Endothelial cell (in vitro differentiated cells): ENCODE data around the gene ARHGAP29. TPM values are rescaled to one million over a fixed set of nuclear protein-coding genes. Genes with fewer than 3 reads are reported as not detected.

Experiments
- DNase-seq: peaks from one replicate; pipeline ENCODE4 v3.0.0; 2021; ENCODE audit warnings: low spot score
- H3K27ac Mint-ChIP-seq: one replicate; pipeline ENCODE4 v1.8.0; 2021; ENCODE audit warnings: mixed read lengths, inconsistent platforms; ENCODE audit not compliant: unreplicated experiment
- H3K27me3 Mint-ChIP-seq: one replicate; pipeline ENCODE4 v1.8.0; 2021; ENCODE audit warnings: mild to moderate bottlenecking, moderate library complexity, mixed read lengths, inconsistent platforms; ENCODE audit not compliant: unreplicated experiment
- H3K36me3 Mint-ChIP-seq: one replicate; pipeline ENCODE4 v1.8.0; 2021; ENCODE audit warnings: mild to moderate bottlenecking, low read depth, mixed read lengths, inconsistent platforms; ENCODE audit not compliant: unreplicated experiment
- H3K4me1 Mint-ChIP-seq: one replicate; pipeline ENCODE4 v1.8.0; 2021; ENCODE audit warnings: mild to moderate bottlenecking, mixed read lengths, inconsistent platforms; ENCODE audit not compliant: unreplicated experiment
- H3K4me3 Mint-ChIP-seq: one replicate; pipeline ENCODE4 v1.8.0; 2021; ENCODE audit warnings: mild to moderate bottlenecking, mixed read lengths, inconsistent platforms; ENCODE audit not compliant: unreplicated experiment
- H3K9me3 Mint-ChIP-seq: one replicate; pipeline ENCODE4 v1.8.0; 2021; ENCODE audit warnings: mixed read lengths, inconsistent platforms; ENCODE audit not compliant: unreplicated experiment
- CTCF ChIP-seq: fragments of 200-600 bp; sonication (generic); IDR thresholded peaks from one replicate; pipeline ENCODE4 v1.5.0; 2021; ENCODE audit warnings: antibody characterized with exemption; ENCODE audit not compliant: unreplicated experiment
- total RNA-seq: library from RNA; stranded (reverse); fragmentation: NEBNext Ultra II Directional; extraction: Animal tissue kit (Norgen Biotek cat#: 25700); gene quantifications from one replicate; pipeline ENCODE4 v1.2.1, GENCODE V29; 2021; ENCODE audit not compliant: unreplicated experiment

Gene ARHGAP29
- total RNA-seq, 1 donor from 2014 or later: 276 TPM

GRCh38 chr1:94272388-94272787 is 35.0 kb upstream of the ARHGAP29 start:
- DNase-seq: no peak
- Mint-ChIP-seq H3K9me3 (no peaks in the 10 kb centered on the region), H3K27ac (no peak overlapping the region), H3K4me3 (no peak overlapping the region), H3K4me1 (peaks cover 3% of the 10 kb centered on the region), H3K36me3 (no peaks in the 10 kb centered on the region), H3K27me3 (peaks cover 5% of the 10 kb centered on the region)
- no peak for TF ChIP-seq CTCF

GRCh38 chr1:94271373-94271772 is 34.0 kb upstream of the ARHGAP29 start:
- TF ChIP-seq CTCF: no peak
- no peak overlapping the region for H3K27ac Mint-ChIP-seq
- H3K9me3 Mint-ChIP-seq: no peaks in the 10 kb centered on the region
- no peak overlapping the region for H3K4me3 Mint-ChIP-seq
- H3K36me3 Mint-ChIP-seq: no peaks in the 10 kb centered on the region
- DNase-seq: no peak
- peaks cover 5% of the 10 kb centered on the region for H3K27me3 Mint-ChIP-seq
- peaks cover 3% of the 10 kb centered on the region for H3K4me1 Mint-ChIP-seq

GRCh38 chr1:94270801-94271203 is 33.4 kb upstream of the ARHGAP29 start:
- no peaks in the 10 kb centered on the region for H3K36me3 Mint-ChIP-seq
- H3K27ac Mint-ChIP-seq: no peak overlapping the region
- no peak overlapping the region for H3K4me3 Mint-ChIP-seq

GRCh38 chr1:94269921-94270320 is 32.5 kb upstream of the ARHGAP29 start:
- Mint-ChIP-seq H3K27me3 (peaks cover 2% of the 10 kb centered on the region), H3K27ac (no peak overlapping the region), H3K9me3 (no peaks in the 10 kb centered on the region), H3K4me3 (no peak overlapping the region), H3K36me3 (no peaks in the 10 kb centered on the region), H3K4me1 (peaks cover 5% of the 10 kb centered on the region)
- TF ChIP-seq CTCF: no peak
- DNase-seq: no peak

More at GRCh38 chr1:94270801-94271203, 33.4 kb upstream of the ARHGAP29 start:
- Mint-ChIP-seq H3K27me3 (peaks cover 2% of the 10 kb centered on the region), H3K9me3 (no peaks in the 10 kb centered on the region), H3K4me1 (peaks cover 3% of the 10 kb centered on the region)
- DNase-seq: no peak
- no peak for TF ChIP-seq CTCF

- no peak overlapping the region for H3K4me3 Mint-ChIP-seq
- no peaks in the 10 kb centered on the region for H3K27me3 Mint-ChIP-seq
- no peaks in the 10 kb centered on the region for H3K9me3 Mint-ChIP-seq
- DNase-seq: no peak
- no peak for TF ChIP-seq CTCF
- H3K4me1 Mint-ChIP-seq: peaks cover 2% of the 10 kb centered on the region
- H3K27ac Mint-ChIP-seq: no peak overlapping the region
- H3K36me3 Mint-ChIP-seq: no peaks in the 10 kb centered on the region
Observed at GRCh38 chr1:94265906-94266305, 28.5 kb upstream of the ARHGAP29 start.
